CD8-positive, alpha-beta memory T cell (primary cell): ENCODE data around the gene ALG14. TPM values are rescaled to one million over a fixed set of nuclear protein-coding genes. Genes with fewer than 3 reads are reported as not detected.
"Not testable (repeated sequence)": the region's sequence is repeated elsewhere in the genome, so short reads cannot be mapped to it uniquely, and the experiment has no call there.

ENCODE experiments used
- CTCF ChIA-PET: fragments of 350-600 bp; sonication (Branson Sonifier 250); formaldehyde crosslinking; loops from one replicate; lab custom pipeline; 2021; ENCODE audit warnings: antibody characterized with exemption; lab: Charles Lee
- POLR2A ChIA-PET: fragments of 350-600 bp; sonication (Branson Sonifier 250); formaldehyde crosslinking; loops from one replicate; lab custom pipeline; 2021; ENCODE audit warnings: antibody characterized with exemption; lab: Charles Lee
- DNase-seq, 5 donors: peaks; one replicate each; pipeline versions ENCODE4 v3.0.0 to v3.0.0-alpha.2; 2020 to 2022; ENCODE audit warnings: mixed read lengths in 1 of 5
- H3K27ac ChIP-seq: one replicate; pipeline ENCODE4 v1.7.0; 2013; ENCODE audit warnings: low read depth, mild to moderate bottlenecking, low read length, moderate library complexity
- H3K27me3 ChIP-seq: 2 replicates; pipeline ENCODE4 v1.7.0; 2013; ENCODE audit warnings: low read length, mild to moderate bottlenecking; ENCODE audit not compliant: insufficient read depth, poor library complexity, severe bottlenecking
- H3K36me3 ChIP-seq: 2 replicates; pipeline ENCODE4 v1.7.0; 2013; ENCODE audit warnings: mild to moderate bottlenecking, low read length, moderate library complexity; ENCODE audit not compliant: insufficient read depth
- H3K4me1 ChIP-seq: 2 replicates; pipeline ENCODE4 v1.7.0; 2013; ENCODE audit warnings: mild to moderate bottlenecking, low read length, moderate library complexity; ENCODE audit not compliant: insufficient read depth
- H3K4me3 ChIP-seq: 2 replicates; pipeline ENCODE4 v1.7.0; 2013; ENCODE audit warnings: mild to moderate bottlenecking, low read length
- H3K9me3 ChIP-seq: 2 replicates; pipeline ENCODE4 v1.7.0; 2013; ENCODE audit warnings: mild to moderate bottlenecking, low read length
- H3K27ac Mint-ChIP-seq, 8 donors: one replicate each; pipeline ENCODE4 v1.8.0; 2020 to 2021; ENCODE audit warnings: mixed read lengths in 8 of 8, mild to moderate bottlenecking in 6 of 8, inconsistent platforms in 3 of 8, moderate library complexity in 3 of 8
- H3K27me3 Mint-ChIP-seq, 2 donors: one replicate each; pipeline ENCODE4 v1.8.0; 2020 to 2021; ENCODE audit warnings: mixed read lengths in 2 of 2, mild to moderate bottlenecking in 1 of 2, moderate library complexity in 1 of 2
- H3K36me3 Mint-ChIP-seq, 3 donors: one replicate each; pipeline ENCODE4 v1.8.0; 2020 to 2021; ENCODE audit warnings: mixed read lengths in 3 of 3, inconsistent platforms in 1 of 3, mild to moderate bottlenecking in 1 of 3
- H3K4me1 Mint-ChIP-seq, 3 donors: one replicate each; pipeline ENCODE4 v1.8.0; 2020 to 2021; ENCODE audit warnings: mixed read lengths in 3 of 3, inconsistent platforms in 1 of 3, mild to moderate bottlenecking in 1 of 3
- H3K4me3 Mint-ChIP-seq, 7 donors: one replicate each; pipeline ENCODE4 v1.8.0; 2020 to 2021; ENCODE audit warnings: mixed read lengths in 7 of 7, mild to moderate bottlenecking in 6 of 7, moderate library complexity in 4 of 7, inconsistent platforms in 2 of 7
- H3K9me3 Mint-ChIP-seq, 5 donors: one replicate each; pipeline ENCODE4 v1.8.0; 2020 to 2022; ENCODE audit warnings: mixed read lengths in 5 of 5, mild to moderate bottlenecking in 3 of 5, moderate library complexity in 2 of 5, inconsistent platforms in 1 of 5
- polyA plus RNA-seq: library from polyadenylated mRNA; unstranded; fragments of 300-500 nt; fragmentation: Illumina TruSeq; gene quantifications from one replicate; pipeline ENCODE4 v1.2.3, GENCODE V29; 2021
- total RNA-seq, 2 experiments: library from RNA; stranded (reverse); gene quantifications; one replicate each; pipeline ENCODE4 v1.2.3, GENCODE V29; 2021

Gene ALG14
- total and polyA plus RNA-seq, 3 experiments from 2014 or later = 4.4 to 6.8 (median 4.6) TPM

GRCh38 chr1:95049935-95050334 is 22.8 kb downstream of the ALG14 start:
- peaks cover 0 to 4% (median 0%) of the 10 kb centered on the region in 3 donors for H3K36me3 Mint-ChIP-seq
- no peak for DNase-seq
- H3K9me3 Mint-ChIP-seq = no peaks in the 10 kb centered on the region
- H3K4me3 Mint-ChIP-seq = no peak overlapping the region
- H3K27me3 ChIP-seq = no peaks in the 10 kb centered on the region
- no peak overlapping the region for H3K4me3 ChIP-seq
- H3K9me3 ChIP-seq = no peaks in the 10 kb centered on the region
- no peak overlapping the region for H3K27ac ChIP-seq
- H3K36me3 ChIP-seq = no peaks in the 10 kb centered on the region
- H3K4me1 ChIP-seq = no peaks in the 10 kb centered on the region
- H3K27me3 Mint-ChIP-seq = no peaks in the 10 kb centered on the region
- CTCF ChIA-PET = no interaction called here
- H3K4me1 Mint-ChIP-seq = no peaks in the 10 kb centered on the region
- POLR2A ChIA-PET = no interaction called here
- H3K27ac Mint-ChIP-seq = no peak overlapping the region

GRCh38 chr1:95048317-95048716 is 24.4 kb downstream of the ALG14 start:
- Histone ChIP-seq H3K9me3 (no peaks in the 10 kb centered on the region), H3K27me3 (no peaks in the 10 kb centered on the region), H3K36me3 (no peaks in the 10 kb centered on the region), H3K4me1 (no peaks in the 10 kb centered on the region), H3K4me3 (no peak overlapping the region), H3K27ac (no peak overlapping the region)
- no peaks in the 10 kb centered on the region for H3K9me3 Mint-ChIP-seq
- no peaks in the 10 kb centered on the region for H3K36me3 Mint-ChIP-seq
- ChIA-PET CTCF (interaction anchor here (2.5 kb wide), 1 partner anchor 194 kb away, joined by 13 read pairs; no protein-coding TSS in a partner anchor), POLR2A (no interaction called here)
- H3K27ac Mint-ChIP-seq = no peak overlapping the region
- no peaks in the 10 kb centered on the region for H3K27me3 Mint-ChIP-seq
- no peak overlapping the region for H3K4me3 Mint-ChIP-seq
- DNase-seq = no peak
- H3K4me1 Mint-ChIP-seq = no peaks in the 10 kb centered on the region

GRCh38 chr1:95047624-95048023 is 25.1 kb downstream of the ALG14 start:
- H3K4me3 ChIP-seq, H3K27me3 Mint-ChIP-seq, H3K9me3 ChIP-seq, H3K36me3 Mint-ChIP-seq, H3K36me3 ChIP-seq, POLR2A ChIA-PET, H3K27me3 ChIP-seq, H3K9me3 Mint-ChIP-seq, H3K4me3 Mint-ChIP-seq, H3K27ac ChIP-seq, H3K4me1 ChIP-seq, DNase-seq, H3K27ac Mint-ChIP-seq, H3K4me1 Mint-ChIP-seq: not testable (repeated sequence)
- CTCF ChIA-PET = interaction anchor here (2.5 kb wide), 1 partner anchor 193 kb away, joined by 13 read pairs; no protein-coding TSS in a partner anchor

GRCh38 chr1:95046359-95046758 is 26.4 kb downstream of the ALG14 start:
- H3K9me3 Mint-ChIP-seq = no peaks in the 10 kb centered on the region
- H3K4me1 Mint-ChIP-seq = no peaks in the 10 kb centered on the region
- H3K4me3 ChIP-seq = no peak overlapping the region
- no peaks in the 10 kb centered on the region for H3K9me3 ChIP-seq
- no peak overlapping the region for H3K27ac ChIP-seq
- no peaks in the 10 kb centered on the region for H3K36me3 Mint-ChIP-seq
- POLR2A ChIA-PET = no interaction called here
- H3K36me3 ChIP-seq = no peaks in the 10 kb centered on the region
- DNase-seq = no peak
- no peaks in the 10 kb centered on the region for H3K27me3 ChIP-seq
- CTCF ChIA-PET = no interaction called here
- no peaks in the 10 kb centered on the region for H3K27me3 Mint-ChIP-seq
- H3K4me1 ChIP-seq = no peaks in the 10 kb centered on the region
- no peak overlapping the region for H3K27ac Mint-ChIP-seq
- no peak overlapping the region for H3K4me3 Mint-ChIP-seq

GRCh38 chr1:95043141-95043980 is 29.4 kb downstream of the ALG14 start:
- POLR2A ChIA-PET = no interaction called here
- peak; percentile 55 to 82 (median 62) for DNase-seq
- Mint-ChIP-seq H3K27ac (no peak overlapping the region), H3K27me3 (no peaks in the 10 kb centered on the region), H3K4me1 (no peaks in the 10 kb centered on the region), H3K9me3 (no peaks in the 10 kb centered on the region), H3K4me3 (no peak overlapping the region), H3K36me3 (peaks cover 0 to 4% (median 0%) of the 10 kb centered on the region in 3 donors)
- H3K36me3 ChIP-seq = no peaks in the 10 kb centered on the region
- no peak overlapping the region for H3K4me3 ChIP-seq
- no peaks in the 10 kb centered on the region for H3K4me1 ChIP-seq
- H3K9me3 ChIP-seq = no peaks in the 10 kb centered on the region
- no peaks in the 10 kb centered on the region for H3K27me3 ChIP-seq
- H3K27ac ChIP-seq = no peak overlapping the region
- CTCF ChIA-PET = interaction anchor here (0.6 to 1.6 kb wide), 26 partner anchors 9 to 580 kb away, joined by 3 to 25 read pairs (median 4); partner anchors contain the start of gene ALG14

- Mint-ChIP-seq H3K36me3 (peaks cover 0 to 4% (median 0%) of the 10 kb centered on the region in 3 donors), H3K9me3 (no peaks in the 10 kb centered on the region), H3K27ac (no peak overlapping the region), H3K27me3 (no peaks in the 10 kb centered on the region), H3K4me3 (no peak overlapping the region), H3K4me1 (no peaks in the 10 kb centered on the region)
- no peaks in the 10 kb centered on the region for H3K9me3 ChIP-seq
- no peaks in the 10 kb centered on the region for H3K27me3 ChIP-seq
- H3K4me1 ChIP-seq = no peaks in the 10 kb centered on the region
- POLR2A ChIA-PET = no interaction called here
- CTCF ChIA-PET = interaction anchor here (1.4 to 2.7 kb wide), 2 partner anchors 187 to 191 kb away, joined by 5 to 27 read pairs; partner anchors contain the start of gene RWDD3
- no peak for DNase-seq
- no peak overlapping the region for H3K27ac ChIP-seq
- H3K36me3 ChIP-seq = no peaks in the 10 kb centered on the region
- no peak overlapping the region for H3K4me3 ChIP-seq
These were observed 30.5 kb downstream of the ALG14 start for GRCh38 chr1:95042286-95042685.

DNA sequence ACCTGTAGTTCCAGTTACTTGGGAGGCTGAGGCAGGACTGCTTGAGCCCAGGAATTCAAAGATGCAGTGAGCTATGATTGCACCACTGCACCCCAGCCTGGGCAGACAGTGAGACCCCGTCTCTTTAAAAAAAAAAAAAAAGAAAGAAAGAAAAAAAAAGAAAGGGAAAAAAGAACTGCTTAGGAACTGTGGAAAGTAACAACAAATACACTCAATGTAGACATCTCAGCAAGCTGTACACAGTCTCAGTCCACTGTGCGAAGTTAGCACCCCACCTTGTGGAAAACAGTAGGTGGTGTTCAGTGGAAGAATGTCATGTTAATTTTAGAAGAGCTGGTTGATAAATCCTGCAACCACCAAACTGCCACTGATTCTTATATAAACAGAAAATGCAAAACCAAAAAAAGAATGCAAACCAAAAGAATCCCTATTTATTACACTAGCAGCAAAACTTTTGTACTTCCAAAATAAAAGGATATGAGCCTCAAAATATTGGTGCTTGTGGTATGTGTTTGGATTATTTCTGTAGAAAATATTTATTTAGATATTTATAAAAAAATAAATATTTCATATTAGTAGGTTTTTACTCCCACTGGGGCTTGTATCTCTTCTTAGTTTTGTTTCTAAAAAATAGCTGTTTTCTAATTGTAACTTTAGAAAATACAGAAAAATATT is 31.1 kb downstream of the ALG14 start:
- CTCF ChIA-PET = interaction anchor here (1.4 to 2.7 kb wide), 2 partner anchors 187 to 192 kb away, joined by 5 to 27 read pairs; partner anchors contain the start of gene RWDD3
- POLR2A ChIA-PET = no interaction called here

DNA sequence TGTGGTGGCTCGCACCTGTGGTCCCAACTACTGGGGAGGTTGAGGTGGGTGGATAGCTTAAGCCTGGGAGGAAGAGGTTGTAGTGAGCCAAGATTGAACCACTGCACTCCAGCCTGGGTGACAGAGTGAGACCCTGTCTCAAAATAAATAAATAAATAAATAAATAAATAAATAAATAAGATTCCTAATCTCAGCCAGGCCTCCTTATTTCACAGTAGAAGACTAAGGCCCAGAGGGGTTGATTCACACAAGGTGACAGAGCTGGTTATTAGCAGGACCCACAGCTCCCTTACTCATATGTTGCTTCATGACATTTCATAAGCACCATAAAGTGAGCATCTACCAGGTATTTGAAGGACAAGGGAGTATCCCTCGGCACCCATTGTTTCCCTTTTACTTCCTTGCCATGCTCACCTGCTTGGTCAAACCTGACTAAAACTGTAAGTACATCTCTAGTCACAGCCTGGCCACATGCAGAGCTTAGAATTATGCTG is 32.7 kb downstream of the ALG14 start:
- Histone ChIP-seq H3K4me1 (no peaks in the 10 kb centered on the region), H3K27ac (no peak overlapping the region), H3K4me3 (no peak overlapping the region), H3K27me3 (no peaks in the 10 kb centered on the region), H3K36me3 (no peaks in the 10 kb centered on the region), H3K9me3 (no peaks in the 10 kb centered on the region)
- Mint-ChIP-seq H3K4me1 (no peaks in the 10 kb centered on the region), H3K36me3 (peaks cover 0 to 4% (median 0%) of the 10 kb centered on the region in 3 donors), H3K4me3 (no peak overlapping the region), H3K27ac (no peak overlapping the region), H3K27me3 (no peaks in the 10 kb centered on the region), H3K9me3 (no peaks in the 10 kb centered on the region)
- ChIA-PET POLR2A (no interaction called here), CTCF (interaction anchor here (2.7 kb wide), 1 partner anchor 185 kb away, joined by 27 read pairs; no protein-coding TSS in a partner anchor)
- DNase-seq = no peak

More for the DNA sequence above, 31.1 kb downstream of the ALG14 start:
- Histone ChIP-seq H3K27ac (no peak overlapping the region), H3K36me3 (no peaks in the 10 kb centered on the region), H3K9me3 (no peaks in the 10 kb centered on the region), H3K27me3 (no peaks in the 10 kb centered on the region), H3K4me1 (no peaks in the 10 kb centered on the region), H3K4me3 (no peak overlapping the region)
- no peak for DNase-seq
- Mint-ChIP-seq H3K4me3 (no peak overlapping the region), H3K4me1 (no peaks in the 10 kb centered on the region), H3K27ac (no peak overlapping the region), H3K9me3 (no peaks in the 10 kb centered on the region), H3K36me3 (peaks cover 0 to 4% (median 0%) of the 10 kb centered on the region in 3 donors), H3K27me3 (no peaks in the 10 kb centered on the region)
